ENCODE measurements around the gene B4GAT1.
A peak's percentile ranks its signal among the peaks of the same experiment; 100 is the strongest.
"Not testable (repeated sequence)": the region's sequence is repeated elsewhere in the genome, so short reads cannot be mapped to it uniquely, and the experiment has no call there.

B4GAT1 gene

DNA sequence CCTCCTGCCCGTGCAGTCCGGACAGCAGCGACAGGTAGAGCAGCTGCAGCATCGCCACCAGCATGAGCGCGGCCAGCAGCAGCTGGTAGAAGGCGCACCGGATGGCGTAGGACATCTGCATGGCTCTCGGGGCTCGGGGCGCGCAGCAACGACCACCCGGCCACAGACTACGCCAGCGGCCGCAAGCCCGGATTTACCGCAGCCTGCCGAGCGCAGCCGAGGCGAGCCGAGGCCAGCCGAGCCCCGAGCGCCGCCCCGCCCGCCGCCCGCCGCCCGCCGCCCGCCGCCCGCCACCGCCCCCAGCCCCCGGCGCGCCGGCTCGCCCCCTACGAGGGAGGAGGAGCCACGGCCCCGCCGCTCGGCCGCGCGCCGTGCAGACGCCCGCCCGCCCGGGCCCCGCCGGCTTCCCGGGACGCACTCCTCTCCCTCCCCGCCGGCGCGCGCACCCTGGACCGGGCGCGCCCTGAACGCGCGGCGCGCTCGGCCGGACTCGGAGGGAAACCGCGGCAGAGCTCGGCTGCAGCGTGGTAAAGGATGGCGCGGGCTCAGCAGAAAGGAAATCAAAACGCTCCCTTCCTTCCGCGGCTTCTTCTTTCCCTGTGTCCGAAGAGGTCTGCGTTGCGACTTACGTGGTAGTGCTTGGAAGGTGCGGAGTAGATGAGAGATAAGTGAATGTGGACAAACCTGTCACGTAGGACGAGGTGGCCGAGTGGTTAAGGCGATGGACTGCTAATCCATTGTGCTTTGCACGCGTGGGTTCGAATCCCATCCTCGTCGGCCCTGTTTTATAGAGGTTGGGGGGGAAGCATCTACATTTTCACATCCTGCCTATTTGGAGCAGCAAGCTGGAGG is at the start of gene B4GAT1:
TSS of gene B4GAT1 (minus strand) at position 205 of the 852 bp plus-strand sequence. CDS start at position 121, 84 bp downstream.
- peak; percentile 76 for DNase-seq

DNA sequence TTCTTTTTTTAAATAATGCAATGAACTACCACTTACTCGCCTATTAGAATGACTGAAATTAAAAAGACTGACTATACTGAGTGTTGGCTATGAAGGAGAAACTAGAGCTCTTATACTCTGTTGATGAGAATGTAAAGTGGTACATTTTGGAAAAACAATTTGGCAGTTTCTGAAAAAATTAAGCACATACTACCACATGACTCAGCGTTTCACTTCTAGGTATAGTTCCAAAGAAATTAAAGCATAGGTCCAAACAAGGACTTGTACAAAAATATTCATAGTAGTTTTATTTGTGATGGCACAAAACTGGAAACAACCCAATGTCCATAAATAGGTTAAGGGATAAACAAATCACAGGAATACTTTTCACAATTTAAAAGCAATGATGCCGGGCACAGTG is 46.5 kb upstream of the B4GAT1 start:
- DNase-seq, result no peak

- no peak for DNase-seq
Measured at GRCh38 chr11:66391322-66391721, 43.9 kb upstream of the B4GAT1 start.

DNA sequence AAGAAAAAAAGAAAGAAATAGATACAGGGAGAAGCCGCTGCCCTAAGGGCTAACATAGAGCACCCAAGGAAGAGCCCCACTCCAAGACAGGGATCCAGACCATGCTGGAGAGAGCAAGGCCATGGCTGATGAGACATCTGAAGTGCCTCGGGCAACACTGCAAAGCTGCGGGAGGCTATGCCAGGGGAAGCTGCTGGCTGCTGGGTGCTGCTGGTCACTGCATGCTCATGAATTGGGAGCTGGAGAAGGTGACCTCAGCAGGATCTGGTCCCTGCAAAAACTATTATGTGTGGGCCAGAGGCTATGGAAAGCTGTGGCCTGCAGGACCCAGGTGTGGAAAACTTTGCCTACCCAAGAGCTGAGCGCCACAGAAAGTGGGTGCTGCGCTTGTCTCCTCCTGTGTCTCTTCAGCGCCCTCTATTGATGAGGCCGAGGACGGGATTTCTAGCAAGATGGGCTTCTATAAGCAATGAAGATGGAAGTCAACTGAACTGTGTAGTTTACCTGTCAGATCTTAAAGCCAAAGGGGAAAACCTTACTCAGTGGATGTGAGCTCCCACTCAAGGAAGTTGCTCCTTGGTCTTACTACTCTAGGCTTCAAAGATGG is 41.5 kb upstream of the B4GAT1 start:
- DNase-seq, result peak; percentile 61

GRCh38 chr11:66386171-66387069 is 39.0 kb upstream of the B4GAT1 start:
- peak; percentile 73 for DNase-seq

- DNase-seq, result not testable (repeated sequence)
Measured at GRCh38 chr11:66384316-66384715, 36.9 kb upstream of the B4GAT1 start.

GRCh38 chr11:66380264-66380663 is 32.8 kb upstream of the B4GAT1 start:
- not testable (repeated sequence) for DNase-seq

DNA sequence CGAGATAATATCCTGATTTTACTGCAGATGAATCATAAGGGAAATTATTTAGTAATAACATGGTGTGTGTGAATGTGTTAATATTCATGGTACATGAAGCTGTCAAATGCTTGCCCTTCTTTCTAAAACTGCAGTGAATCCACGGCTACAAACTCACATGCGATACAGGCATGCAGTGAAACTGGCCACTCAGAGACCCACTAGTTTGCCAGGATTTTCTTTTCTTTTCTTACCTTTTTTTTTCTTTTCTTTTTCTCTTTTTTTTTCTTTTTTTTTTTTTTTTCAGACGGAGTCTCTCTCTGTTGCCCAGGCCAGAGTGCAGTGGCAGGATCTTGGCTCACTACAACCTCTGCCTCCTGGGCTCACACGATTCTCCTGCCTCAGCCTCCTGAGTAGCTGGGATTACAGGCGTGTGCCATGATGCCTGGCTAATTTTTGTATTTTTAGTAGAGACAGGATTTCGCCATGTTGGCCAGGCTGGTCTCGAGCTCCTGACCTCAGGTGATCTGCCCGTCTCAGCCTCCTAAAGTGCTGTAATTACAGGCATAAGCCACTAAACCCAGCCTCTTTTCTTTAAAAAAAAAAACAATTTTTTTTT is 26.4 kb upstream of the B4GAT1 start:
- not testable (repeated sequence) for DNase-seq

GRCh38 chr11:66373265-66373664 is 25.8 kb upstream of the B4GAT1 start:
- DNase-seq, result no peak

- peak; percentile 74 for DNase-seq
Measured at GRCh38 chr11:66371627-66372415, 24.4 kb upstream of the B4GAT1 start, which contains the start of gene SLC29A2. SLC29A2 (minus strand) TSS chr11:66371760; CDS start chr11:66371591, 169 bp downstream.

DNA sequence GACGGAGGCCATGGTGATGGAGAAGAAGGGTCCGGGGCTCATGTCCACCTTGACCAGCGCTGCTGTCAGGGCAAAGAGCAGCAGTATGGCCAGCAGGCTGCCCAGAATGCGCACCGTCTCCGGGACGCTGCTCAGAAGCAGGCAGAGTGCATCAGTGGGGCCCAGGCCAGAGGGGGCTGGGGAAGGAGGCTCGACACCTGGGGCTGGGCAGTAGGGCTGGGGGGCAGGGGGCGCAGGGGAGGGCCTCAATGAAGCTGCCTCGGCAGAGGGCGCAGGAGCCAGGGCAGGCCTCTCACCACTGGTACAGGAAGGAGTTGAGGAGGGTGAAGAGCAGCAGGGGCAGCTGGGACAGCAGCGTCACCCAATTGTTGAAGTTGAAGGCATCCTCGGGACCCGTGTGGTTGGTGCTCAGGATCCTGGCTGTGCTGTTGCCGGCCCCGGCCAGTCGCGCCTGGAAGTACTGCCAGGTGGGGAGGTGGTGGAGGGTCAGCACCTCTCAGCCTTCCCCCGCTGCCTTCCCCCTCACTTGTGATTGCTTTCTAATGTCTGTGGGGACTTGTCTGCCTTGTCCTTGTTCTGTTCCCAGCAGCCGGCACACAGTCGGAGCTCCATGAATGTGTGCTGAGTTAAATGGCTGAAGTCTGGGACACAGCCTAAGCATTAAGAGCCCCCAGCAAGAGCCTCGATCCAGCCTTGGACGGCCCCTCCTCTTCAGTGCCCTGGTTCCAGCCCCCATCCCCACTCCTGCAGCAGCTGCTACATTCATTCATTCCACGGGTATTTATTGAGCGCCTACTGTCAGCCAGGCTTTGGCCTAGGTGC is 21.9 kb upstream of the B4GAT1 start:
- DNase-seq, result no peak

DNA sequence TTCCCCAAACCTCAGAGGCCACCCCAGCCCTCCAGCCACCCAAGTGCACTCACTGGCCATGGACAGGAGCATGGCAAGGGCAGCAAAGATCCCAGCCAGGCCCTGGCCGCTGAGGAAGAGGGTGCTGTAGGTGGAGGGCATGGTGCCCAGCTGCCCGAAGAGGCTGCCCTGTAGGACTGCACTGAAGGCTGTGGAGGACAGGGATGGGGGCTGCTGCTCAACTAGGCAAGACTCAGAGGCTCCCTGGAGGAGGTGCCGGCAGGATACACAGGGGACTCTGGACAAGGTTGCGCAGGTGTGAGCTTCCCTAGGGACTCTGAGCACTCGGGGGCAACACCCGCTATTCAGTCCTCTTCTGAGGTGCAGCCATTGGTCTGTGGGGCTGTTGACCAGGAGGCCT is 21.1 kb upstream of the B4GAT1 start:
- DNase-seq, result no peak

GRCh38 chr11:66367561-66368312 is 20.3 kb upstream of the B4GAT1 start:
- DNase-seq, result no peak

DNA sequence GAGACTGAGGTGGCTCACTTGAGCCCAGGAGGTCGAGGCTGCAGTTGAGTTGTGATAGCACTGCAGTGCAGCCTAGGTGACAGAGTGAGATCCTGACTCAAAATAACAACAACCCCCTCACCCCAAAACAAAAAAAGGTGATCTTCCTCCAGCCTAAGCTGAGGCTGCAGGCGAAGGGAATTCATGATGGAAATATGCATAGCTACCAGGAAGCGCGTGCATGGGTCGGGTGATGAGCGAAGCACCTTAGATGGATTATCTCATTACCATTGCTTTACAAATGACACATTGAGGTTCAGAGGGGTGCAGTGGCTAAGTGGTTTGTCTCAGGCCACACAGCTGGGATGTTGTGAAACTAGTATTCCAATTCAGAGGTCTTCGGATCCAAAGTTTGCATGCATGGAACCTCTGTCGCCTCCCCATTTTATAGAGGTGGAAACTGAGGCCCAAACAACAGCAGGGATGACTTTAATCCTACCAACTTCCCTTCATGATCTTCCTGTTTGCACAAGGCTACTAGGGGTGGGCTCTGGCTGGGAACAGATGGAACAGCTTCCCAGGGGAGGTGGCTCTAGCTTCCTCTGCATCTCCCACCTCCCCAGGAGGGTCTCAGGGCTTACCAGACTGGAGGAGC is 19.5 kb upstream of the B4GAT1 start:
- no peak for DNase-seq

- DNase-seq, result no peak
Measured at GRCh38 chr11:66365711-66366619, 18.5 kb upstream of the B4GAT1 start.

GRCh38 chr11:66365166-66365565 is 17.7 kb upstream of the B4GAT1 start:
- DNase-seq, result no peak

GRCh38 chr11:66363805-66364535 is 16.5 kb upstream of the B4GAT1 start:
- DNase-seq, result peak; percentile 58

GRCh38 chr11:66363187-66363601 is 15.8 kb upstream of the B4GAT1 start:
- no peak for DNase-seq

All from stimulated activated naive CD4-positive, alpha-beta T cell treated with Interleukin-2 at 50 U/mL for 16 hours (primary cell).